Loucy (cell line): ENCODE results near the gene DOCK9.

Experiments used
- H2AFZ ChIP-seq: fragments of 200-600 bp; sonication (generic); 2 replicates; pipeline ENCODE4 v1.6.0; 2016; ENCODE audit warnings: antibody characterized with exemption, mild to moderate bottlenecking, low read length, moderate library complexity
- H3F3A ChIP-seq: fragments of 200-600 bp; 2 replicates; pipeline ENCODE4 v1.6.0; 2016; ENCODE audit warnings: antibody characterized with exemption, low read depth, mild to moderate bottlenecking
- H3K27me3 ChIP-seq: fragments of 200-600 bp; sonication (generic); 2 replicates; pipeline ENCODE4 v1.6.1; 2014; ENCODE audit warnings: low read length, mild to moderate bottlenecking; ENCODE audit not compliant: insufficient read depth, poor library complexity, severe bottlenecking
- H3K36me3 ChIP-seq: fragments of 200-600 bp; sonication (generic); 2 replicates; pipeline ENCODE4 v1.6.1; 2016; ENCODE audit warnings: low read length; ENCODE audit not compliant: insufficient read depth
- H3K4me1 ChIP-seq: fragments of 200-600 bp; sonication (generic); 2 replicates; pipeline ENCODE4 v1.5.1; 2014; ENCODE audit warnings: low read length, mild to moderate bottlenecking; ENCODE audit not compliant: insufficient read depth, poor library complexity, severe bottlenecking
- H3K4me2 ChIP-seq: fragments of 200-600 bp; sonication (generic); 2 replicates; pipeline ENCODE4 v1.6.0; 2014; ENCODE audit warnings: antibody characterized with exemption, low read length, low read depth, mild to moderate bottlenecking; ENCODE audit not compliant: poor library complexity, severe bottlenecking
- H3K4me3 ChIP-seq: fragments of 200-600 bp; sonication (generic); 2 replicates; pipeline ENCODE4 v1.5.1; 2014; ENCODE audit warnings: low read length, mild to moderate bottlenecking, mixed read lengths; ENCODE audit not compliant: poor library complexity, severe bottlenecking
- H3K79me2 ChIP-seq: fragments of 200-600 bp; sonication (generic); 2 replicates; pipeline ENCODE4 v1.6.1; 2014; ENCODE audit warnings: low read length; ENCODE audit not compliant: insufficient read depth
- H3K9ac ChIP-seq: fragments of 200-600 bp; sonication (generic); 2 replicates; pipeline ENCODE4 v1.6.0; 2014; ENCODE audit warnings: mild to moderate bottlenecking, low read depth, low read length, moderate library complexity; ENCODE audit not compliant: poor library complexity, severe bottlenecking
- H3K9me2 ChIP-seq: fragments of 200-600 bp; sonication (generic); replicated peaks from 2 replicates; pipeline ENCODE4 v1.6.1; 2016; ENCODE audit warnings: low read depth, low read length, mixed read lengths
- H3K9me3 ChIP-seq: fragments of 200-600 bp; sonication (generic); 2 replicates; pipeline ENCODE4 v1.6.1; 2014; ENCODE audit warnings: mild to moderate bottlenecking, antibody characterized with exemption, low read length, low read depth; ENCODE audit not compliant: insufficient read depth
- H4K20me1 ChIP-seq: fragments of 200-600 bp; sonication (generic); 2 replicates; pipeline ENCODE4 v1.6.0; 2014; ENCODE audit warnings: antibody characterized with exemption, low read length, mild to moderate bottlenecking; ENCODE audit not compliant: insufficient read depth, poor library complexity, severe bottlenecking
- CTCF ChIP-seq: fragments of 200-600 bp; sonication (generic); conservative IDR thresholded peaks from 2 replicates; pipeline ENCODE4 v1.5.1; 2014; ENCODE audit warnings: mild to moderate bottlenecking, antibody characterized with exemption, low read length
- EZH2phosphoT487 ChIP-seq: fragments of 200-600 bp; IDR thresholded peaks from 2 replicates; pipeline ENCODE4 v1.6.1; 2018; ENCODE audit warnings: antibody characterized with exemption, mild to moderate bottlenecking, moderate library complexity, borderline replicate concordance

Gene DOCK9

GRCh38 chr13:98927951-98928927 is 49.6 kb downstream of the DOCK9 start:
- H3K79me2 ChIP-seq: no peaks in the 10 kb centered on the region
- H3K9me3 ChIP-seq: no peaks in the 10 kb centered on the region
- no peaks in the 10 kb centered on the region for H4K20me1 ChIP-seq
- no peaks in the 10 kb centered on the region for H3K27me3 ChIP-seq
- H2AFZ ChIP-seq: no peak overlapping the region
- no peaks in the 10 kb centered on the region for H3K4me1 ChIP-seq
- no peak overlapping the region for H3K9ac ChIP-seq
- TF ChIP-seq EZH2phosphoT487 (no peak), CTCF (no peak)
- H3F3A ChIP-seq: no peaks in the 10 kb centered on the region
- H3K4me3 ChIP-seq: no peak overlapping the region
- no peaks in the 10 kb centered on the region for H3K9me2 ChIP-seq
- no peak overlapping the region for H3K4me2 ChIP-seq
- H3K36me3 ChIP-seq: no peaks in the 10 kb centered on the region

GRCh38 chr13:98925949-98926348 is 51.9 kb downstream of the DOCK9 start:
- Histone ChIP-seq H3K79me2 (no peaks in the 10 kb centered on the region), H3K9ac (no peak overlapping the region), H3K9me2 (no peaks in the 10 kb centered on the region), H3K4me2 (no peak overlapping the region), H3K4me1 (no peaks in the 10 kb centered on the region), H3K27me3 (no peaks in the 10 kb centered on the region), H3K4me3 (no peak overlapping the region), H3F3A (no peaks in the 10 kb centered on the region), H2AFZ (no peak overlapping the region), H3K36me3 (no peaks in the 10 kb centered on the region; the same call in 1 of the 2 replicates), H4K20me1 (no peaks in the 10 kb centered on the region), H3K9me3 (no peaks in the 10 kb centered on the region)
- no peak for TF ChIP-seq CTCF
- no peak for TF ChIP-seq EZH2phosphoT487

GRCh38 chr13:98923641-98924397 is 54.0 kb downstream of the DOCK9 start:
- no peak for TF ChIP-seq CTCF
- TF ChIP-seq EZH2phosphoT487: no peak
- no peak overlapping the region for H3K9ac ChIP-seq
- no peak overlapping the region for H2AFZ ChIP-seq
- H3K9me2 ChIP-seq: no peaks in the 10 kb centered on the region
- H4K20me1 ChIP-seq: no peaks in the 10 kb centered on the region
- no peak overlapping the region for H3K4me2 ChIP-seq
- H3K36me3 ChIP-seq: no peaks in the 10 kb centered on the region; the same call in 1 of the 2 replicates
- no peaks in the 10 kb centered on the region for H3K9me3 ChIP-seq
- peaks cover 1% of the 10 kb centered on the region for H3K4me1 ChIP-seq
- no peaks in the 10 kb centered on the region for H3F3A ChIP-seq
- no peak overlapping the region for H3K4me3 ChIP-seq
- no peaks in the 10 kb centered on the region for H3K27me3 ChIP-seq
- H3K79me2 ChIP-seq: no peaks in the 10 kb centered on the region
